ENCODE measurements around the gene AURKB.
"Not testable (repeated sequence)": the region's sequence is repeated elsewhere in the genome, so short reads cannot be mapped to it uniquely, and the experiment has no call there.

DNA sequence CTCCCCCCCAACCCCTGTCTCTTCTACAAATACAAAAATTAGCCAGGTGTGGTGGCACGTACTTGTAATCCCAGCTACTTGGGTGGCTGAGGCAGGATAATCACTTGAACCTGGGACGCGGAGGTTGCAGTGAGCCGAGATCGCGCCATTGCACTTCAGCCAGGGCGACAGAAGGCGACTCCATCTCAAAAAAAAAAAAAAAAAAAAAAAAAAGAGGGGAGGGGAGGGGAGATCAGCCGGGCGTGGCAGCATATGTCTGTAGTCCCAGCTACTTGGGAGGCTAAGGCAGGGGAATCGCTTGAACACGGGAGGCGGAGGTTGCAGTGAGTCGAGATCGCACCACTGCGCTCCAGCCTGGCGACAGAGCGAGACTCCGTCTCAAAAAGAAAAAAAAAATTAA, 40.2 kb downstream of the AURKB start:
- TF ChIP-seq POLR2A (IDR thresholded peaks at IDR 0.05) = not testable (repeated sequence)
- TF ChIP-seq, protein P1, sequence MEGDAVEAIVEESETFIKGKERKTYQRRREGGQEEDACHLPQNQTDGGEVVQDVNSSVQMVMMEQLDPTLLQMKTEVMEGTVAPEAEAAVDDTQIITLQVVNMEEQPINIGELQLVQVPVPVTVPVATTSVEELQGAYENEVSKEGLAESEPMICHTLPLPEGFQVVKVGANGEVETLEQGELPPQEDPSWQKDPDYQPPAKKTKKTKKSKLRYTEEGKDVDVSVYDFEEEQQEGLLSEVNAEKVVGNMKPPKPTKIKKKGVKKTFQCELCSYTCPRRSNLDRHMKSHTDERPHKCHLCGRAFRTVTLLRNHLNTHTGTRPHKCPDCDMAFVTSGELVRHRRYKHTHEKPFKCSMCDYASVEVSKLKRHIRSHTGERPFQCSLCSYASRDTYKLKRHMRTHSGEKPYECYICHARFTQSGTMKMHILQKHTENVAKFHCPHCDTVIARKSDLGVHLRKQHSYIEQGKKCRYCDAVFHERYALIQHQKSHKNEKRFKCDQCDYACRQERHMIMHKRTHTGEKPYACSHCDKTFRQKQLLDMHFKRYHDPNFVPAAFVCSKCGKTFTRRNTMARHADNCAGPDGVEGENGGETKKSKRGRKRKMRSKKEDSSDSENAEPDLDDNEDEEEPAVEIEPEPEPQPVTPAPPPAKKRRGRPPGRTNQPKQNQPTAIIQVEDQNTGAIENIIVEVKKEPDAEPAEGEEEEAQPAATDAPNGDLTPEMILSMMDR (IDR thresholded peaks at IDR 0.05) = not testable (repeated sequence)
